ENCODE data around the gene ST8SIA4.

Gene ST8SIA4

DNA sequence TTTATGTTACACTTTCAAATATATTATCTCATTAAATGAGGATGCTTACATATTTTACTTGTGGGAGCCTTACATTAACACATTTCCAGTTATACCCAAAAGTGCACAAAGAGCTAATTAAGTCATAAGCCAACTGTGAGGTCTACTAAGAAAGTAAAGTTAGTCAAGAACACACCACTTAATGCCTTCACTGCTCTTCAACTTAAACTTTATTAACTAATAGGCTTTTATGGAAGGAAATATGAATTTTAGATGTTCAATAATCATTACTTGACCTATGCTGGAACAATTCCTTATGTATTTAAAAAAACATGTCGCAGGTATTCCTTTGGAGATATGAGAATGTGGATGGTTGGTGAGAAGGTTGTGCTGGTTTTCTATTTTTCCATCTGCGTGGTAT, 3.4 kb downstream of the ST8SIA4 start:
- Histone ChIP-seq H3K27me3 (ENCODE audit: insufficient read depth, low read length) (peaks cover 51% of the 10 kb centered on the region), H3K9ac (ENCODE audit: low read depth, low read length) (no peak overlapping the region; the same call in 1 of the 2 replicates), H3K36me3 (ENCODE audit: insufficient read depth, low read depth, low read length) (no peaks in the 10 kb centered on the region), H3K27ac (ENCODE audit: low read length) (no peak overlapping the region), H3K9me3 (ENCODE audit: insufficient read depth, low read depth, low read length) (no peaks in the 10 kb centered on the region), H3K4me1 (ENCODE audit: insufficient read depth, low read length) (peaks cover 11% of the 10 kb centered on the region; the same call in 1 of the 2 replicates), H3K4me3 (ENCODE audit: low read length) (peak overlapping the region; percentile 89; the same call in 1 of the 2 replicates)

- Histone ChIP-seq H3K4me1 (ENCODE audit: insufficient read depth, low read length) (peaks cover 11% of the 10 kb centered on the region; the same call in 1 of the 2 replicates), H3K27ac (ENCODE audit: low read length) (no peak overlapping the region), H3K27me3 (ENCODE audit: insufficient read depth, low read length) (peaks cover 42% of the 10 kb centered on the region), H3K4me3 (ENCODE audit: low read length) (no peak overlapping the region), H3K9me3 (ENCODE audit: insufficient read depth, low read depth, low read length) (no peaks in the 10 kb centered on the region), H3K9ac (ENCODE audit: low read depth, low read length) (no peak overlapping the region), H3K36me3 (ENCODE audit: insufficient read depth, low read depth, low read length) (no peaks in the 10 kb centered on the region)
Observed at GRCh38 chr5:100898504-100899346, 4.4 kb downstream of the ST8SIA4 start.

DNA sequence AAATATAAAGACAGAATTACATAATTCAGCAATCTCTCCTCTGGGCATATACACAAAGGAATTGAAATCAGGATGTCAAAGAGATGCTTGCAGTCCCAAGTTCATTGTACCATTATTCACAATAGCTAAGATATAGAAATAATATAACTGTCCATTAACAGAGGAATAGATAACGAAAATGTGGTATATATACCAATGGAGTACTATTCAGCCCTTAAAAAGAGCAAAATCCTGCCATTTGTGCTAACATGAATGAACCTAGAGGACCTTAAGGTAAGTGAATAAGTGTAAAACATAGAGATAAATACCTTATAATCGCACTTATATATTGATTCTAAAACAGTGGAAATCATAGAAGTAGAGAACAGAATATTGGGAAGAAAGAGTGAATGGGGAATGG, 7.0 kb downstream of the ST8SIA4 start:
- no peak overlapping the region for H3K27ac ChIP-seq (ENCODE audit: low read length)
- peaks cover 15% of the 10 kb centered on the region for H3K27me3 ChIP-seq (ENCODE audit: insufficient read depth, low read length)
- H3K9me3 ChIP-seq (ENCODE audit: insufficient read depth, low read depth, low read length), result no peaks in the 10 kb centered on the region
- H3K4me1 ChIP-seq (ENCODE audit: insufficient read depth, low read length), result no peaks in the 10 kb centered on the region
- no peak overlapping the region for H3K9ac ChIP-seq (ENCODE audit: low read depth, low read length)
- H3K4me3 ChIP-seq (ENCODE audit: low read length), result no peak overlapping the region
- no peaks in the 10 kb centered on the region for H3K36me3 ChIP-seq (ENCODE audit: insufficient read depth, low read depth, low read length)

GRCh38 chr5:100890461-100891008, 12.5 kb downstream of the ST8SIA4 start:
- no peak overlapping the region for H3K27ac ChIP-seq (ENCODE audit: low read length)
- no peaks in the 10 kb centered on the region for H3K36me3 ChIP-seq (ENCODE audit: insufficient read depth, low read depth, low read length)
- no peak overlapping the region for H3K9ac ChIP-seq (ENCODE audit: low read depth, low read length)
- no peaks in the 10 kb centered on the region for H3K9me3 ChIP-seq (ENCODE audit: insufficient read depth, low read depth, low read length)
- H3K4me3 ChIP-seq (ENCODE audit: low read length), result no peak overlapping the region
- no peaks in the 10 kb centered on the region for H3K27me3 ChIP-seq (ENCODE audit: insufficient read depth, low read length)
- H3K4me1 ChIP-seq (ENCODE audit: insufficient read depth, low read length), result no peaks in the 10 kb centered on the region

GRCh38 chr5:100889896-100890295, 13.2 kb downstream of the ST8SIA4 start:
- Histone ChIP-seq H3K9me3 (ENCODE audit: insufficient read depth, low read depth, low read length) (no peaks in the 10 kb centered on the region), H3K9ac (ENCODE audit: low read depth, low read length) (no peak overlapping the region), H3K27ac (ENCODE audit: low read length) (no peak overlapping the region), H3K36me3 (ENCODE audit: insufficient read depth, low read depth, low read length) (no peaks in the 10 kb centered on the region), H3K4me3 (ENCODE audit: low read length) (no peak overlapping the region), H3K27me3 (ENCODE audit: insufficient read depth, low read length) (no peaks in the 10 kb centered on the region), H3K4me1 (ENCODE audit: insufficient read depth, low read length) (no peaks in the 10 kb centered on the region)

DNA sequence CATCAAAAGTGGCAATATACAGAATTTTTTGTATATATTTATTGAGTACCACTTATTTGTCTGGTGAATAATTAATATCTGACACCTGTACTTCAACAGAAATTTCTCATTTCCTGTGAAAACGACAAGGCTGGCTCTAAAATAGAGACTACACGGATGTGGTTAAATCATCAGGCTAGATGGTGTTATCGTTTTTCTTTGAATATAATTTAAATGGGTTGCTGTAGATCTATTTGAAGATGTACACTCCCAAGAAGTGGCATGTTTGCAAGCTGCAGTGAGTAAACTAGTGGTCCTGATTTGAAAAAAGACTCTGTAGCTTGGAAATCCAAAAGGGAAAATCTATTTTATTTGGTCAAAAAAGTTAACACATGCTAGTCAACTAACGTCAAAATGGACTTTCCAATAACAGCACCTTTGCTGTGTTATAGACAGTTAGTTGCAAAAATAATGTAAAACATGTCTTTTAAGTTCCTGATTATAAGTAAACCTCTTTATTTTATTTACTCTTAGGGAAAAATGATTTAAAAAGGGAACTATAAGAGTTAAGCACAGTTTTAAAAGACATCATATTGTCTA, 13.8 kb downstream of the ST8SIA4 start:
- H3K27ac ChIP-seq (ENCODE audit: low read length), result no peak overlapping the region
- no peak overlapping the region for H3K4me3 ChIP-seq (ENCODE audit: low read length)
- H3K27me3 ChIP-seq (ENCODE audit: insufficient read depth, low read length), result no peaks in the 10 kb centered on the region
- H3K36me3 ChIP-seq (ENCODE audit: insufficient read depth, low read depth, low read length), result no peaks in the 10 kb centered on the region
- no peak overlapping the region for H3K9ac ChIP-seq (ENCODE audit: low read depth, low read length)
- H3K4me1 ChIP-seq (ENCODE audit: insufficient read depth, low read length), result no peaks in the 10 kb centered on the region
- H3K9me3 ChIP-seq (ENCODE audit: insufficient read depth, low read depth, low read length), result no peaks in the 10 kb centered on the region

GRCh38 chr5:100877274-100877673, 25.8 kb downstream of the ST8SIA4 start:
- Histone ChIP-seq H3K9ac (ENCODE audit: low read depth, low read length) (no peak overlapping the region), H3K36me3 (ENCODE audit: insufficient read depth, low read depth, low read length) (no peaks in the 10 kb centered on the region), H3K27ac (ENCODE audit: low read length) (no peak overlapping the region), H3K27me3 (ENCODE audit: insufficient read depth, low read length) (no peaks in the 10 kb centered on the region), H3K9me3 (ENCODE audit: insufficient read depth, low read depth, low read length) (no peaks in the 10 kb centered on the region), H3K4me3 (ENCODE audit: low read length) (no peak overlapping the region), H3K4me1 (ENCODE audit: insufficient read depth, low read length) (no peaks in the 10 kb centered on the region)

DNA sequence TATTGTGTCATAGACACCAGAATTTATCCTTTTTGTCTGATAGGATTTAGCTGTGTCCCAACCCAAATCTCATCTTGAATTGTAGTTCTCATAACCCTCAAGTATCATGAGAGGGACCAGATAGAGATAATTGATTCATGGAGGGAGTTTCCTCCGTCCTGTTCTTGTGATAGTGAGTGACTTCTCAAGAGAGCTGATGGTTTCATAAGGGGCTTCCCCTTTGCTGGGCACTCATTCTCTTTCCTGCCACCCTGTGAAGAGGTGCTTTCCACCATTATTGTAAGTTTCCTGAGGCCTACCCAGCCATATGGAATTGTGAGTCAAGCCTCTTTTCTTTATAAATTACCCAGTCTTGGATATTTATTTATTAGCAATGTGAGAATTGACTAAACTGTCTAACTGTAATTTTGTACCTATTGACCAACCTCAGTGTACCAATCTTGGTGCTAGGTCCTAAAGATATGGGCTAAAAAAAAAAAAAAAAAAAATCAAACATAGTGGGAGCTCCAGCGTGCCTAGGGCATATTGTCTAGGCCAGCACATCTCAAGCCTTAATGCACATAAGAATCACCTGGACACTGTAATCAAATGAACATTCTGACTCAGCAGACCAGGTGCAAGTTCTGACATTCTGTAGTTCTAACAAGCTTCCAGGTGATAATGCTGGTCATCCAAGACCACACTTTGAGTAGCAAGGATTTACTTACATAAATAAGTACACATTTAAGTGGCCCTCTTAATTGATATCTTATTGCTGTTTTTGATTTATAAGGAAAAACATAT, 30.5 kb downstream of the ST8SIA4 start:
- Histone ChIP-seq H3K4me1 (ENCODE audit: insufficient read depth, low read length) (no peaks in the 10 kb centered on the region), H3K27me3 (ENCODE audit: insufficient read depth, low read length) (no peaks in the 10 kb centered on the region), H3K36me3 (ENCODE audit: insufficient read depth, low read depth, low read length) (no peaks in the 10 kb centered on the region)

DNA sequence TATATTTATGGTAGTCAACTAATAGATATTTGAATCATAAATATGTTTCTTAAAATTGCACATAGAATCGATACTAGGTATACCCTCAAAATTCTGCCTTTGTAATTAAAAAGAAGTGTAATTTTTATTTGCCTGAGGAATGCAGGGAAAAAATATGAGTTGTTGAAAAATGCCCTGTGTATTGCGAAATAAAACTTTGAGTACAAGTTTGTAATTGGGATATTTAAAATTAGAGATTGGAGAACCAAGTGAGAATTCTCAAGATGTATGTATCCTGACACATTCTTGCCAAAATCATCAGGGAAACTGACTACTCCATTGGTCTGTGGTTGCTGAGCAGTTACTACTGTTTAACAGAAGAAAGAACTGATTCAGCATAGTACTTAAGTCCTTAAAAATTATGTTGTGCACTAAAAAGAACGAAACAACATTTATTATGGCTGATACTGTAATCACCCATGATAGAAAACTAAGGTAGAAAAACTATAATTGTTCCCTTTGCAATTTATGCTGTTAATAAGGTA, 36.0 kb downstream of the ST8SIA4 start:
- H3K36me3 ChIP-seq (ENCODE audit: insufficient read depth, low read depth, low read length), result no peaks in the 10 kb centered on the region
- no peak overlapping the region for H3K9ac ChIP-seq (ENCODE audit: low read depth, low read length)
- no peaks in the 10 kb centered on the region for H3K27me3 ChIP-seq (ENCODE audit: insufficient read depth, low read length)
- no peaks in the 10 kb centered on the region for H3K9me3 ChIP-seq (ENCODE audit: insufficient read depth, low read depth, low read length)
- no peak overlapping the region for H3K27ac ChIP-seq (ENCODE audit: low read length)
- H3K4me3 ChIP-seq (ENCODE audit: low read length), result no peak overlapping the region
- H3K4me1 ChIP-seq (ENCODE audit: insufficient read depth, low read length), result no peaks in the 10 kb centered on the region

More for the DNA sequence above, 30.5 kb downstream of the ST8SIA4 start:
- no peaks in the 10 kb centered on the region for H3K9me3 ChIP-seq (ENCODE audit: insufficient read depth, low read depth, low read length)
- no peak overlapping the region for H3K4me3 ChIP-seq (ENCODE audit: low read length)
- H3K9ac ChIP-seq (ENCODE audit: low read depth, low read length), result no peak overlapping the region
- no peak overlapping the region for H3K27ac ChIP-seq (ENCODE audit: low read length)

GRCh38 chr5:100864931-100865330, 38.2 kb downstream of the ST8SIA4 start:
- Histone ChIP-seq H3K36me3 (ENCODE audit: insufficient read depth, low read depth, low read length) (no peaks in the 10 kb centered on the region), H3K4me1 (ENCODE audit: insufficient read depth, low read length) (no peaks in the 10 kb centered on the region), H3K27me3 (ENCODE audit: insufficient read depth, low read length) (no peaks in the 10 kb centered on the region), H3K27ac (ENCODE audit: low read length) (no peak overlapping the region), H3K9me3 (ENCODE audit: insufficient read depth, low read depth, low read length) (no peaks in the 10 kb centered on the region), H3K4me3 (ENCODE audit: low read length) (no peak overlapping the region), H3K9ac (ENCODE audit: low read depth, low read length) (no peak overlapping the region)

GRCh38 chr5:100863739-100864138, 39.3 kb downstream of the ST8SIA4 start:
- Histone ChIP-seq H3K9ac (ENCODE audit: low read depth, low read length) (no peak overlapping the region), H3K4me1 (ENCODE audit: insufficient read depth, low read length) (no peaks in the 10 kb centered on the region), H3K27me3 (ENCODE audit: insufficient read depth, low read length) (no peaks in the 10 kb centered on the region), H3K4me3 (ENCODE audit: low read length) (no peak overlapping the region), H3K36me3 (ENCODE audit: insufficient read depth, low read depth, low read length) (no peaks in the 10 kb centered on the region), H3K9me3 (ENCODE audit: insufficient read depth, low read depth, low read length) (no peaks in the 10 kb centered on the region), H3K27ac (ENCODE audit: low read length) (no peak overlapping the region)
